ENCODE measurements around the gene AGBL5.

DNA sequence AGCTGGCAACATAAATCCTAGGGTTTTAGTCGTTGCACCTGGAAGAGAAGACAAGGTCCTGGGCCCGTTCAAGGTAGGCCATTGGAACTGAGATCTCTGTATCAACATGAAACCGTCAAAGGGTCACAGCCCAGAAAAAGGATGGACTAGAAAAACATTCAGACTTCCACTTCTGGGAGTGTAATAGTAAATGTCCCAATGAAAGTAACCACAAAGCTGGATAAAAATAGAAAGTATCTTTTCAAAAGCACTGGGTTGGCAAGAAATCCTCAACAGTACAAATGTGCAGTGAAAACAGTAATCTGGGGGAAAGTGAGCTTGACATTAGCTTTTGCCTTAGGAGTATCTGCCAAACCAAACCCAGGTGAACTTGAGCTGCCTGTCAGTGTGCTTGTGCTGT is 54.5 kb downstream of the AGBL5 start:
- TF ChIP-seq CTCF (IDR thresholded peaks at IDR 0.05), result no peak
- no peak for TF ChIP-seq ZFX (IDR thresholded peaks at IDR 0.05; ENCODE audit: borderline replicate concordance)

Data from 22Rv1 (cell line).